LNCaP clone FGC (cell line): Measurements from ENCODE around the gene AGMO.
A peak's percentile ranks its signal among the peaks of the same experiment; 100 is the strongest.

Experiments
- DNase-seq: peaks from one replicate; pipeline ENCODE4 v3.0.0-alpha.2; 2011; ENCODE audit warnings: low read depth
- H3K4me3 ChIP-seq: 2 replicates; pipeline ENCODE4 v1.5.1; 2011; ENCODE audit warnings: mild to moderate bottlenecking, low read depth, low read length, control low read depth
- CTCF ChIP-seq: IDR thresholded peaks from 2 replicates; pipeline ENCODE4 v1.5.1; 2012; ENCODE audit warnings: mild to moderate bottlenecking; ENCODE audit not compliant: control insufficient read depth, insufficient read depth; ENCODE audit errors: extremely low read depth

Gene AGMO

GRCh38 chr7:15582773-15583172, 21.0 kb upstream of the AGMO start:
- DNase-seq = peak; percentile 6
- no peak for TF ChIP-seq CTCF
- H3K4me3 ChIP-seq = no peak overlapping the region

GRCh38 chr7:15581352-15581951, 19.6 kb upstream of the AGMO start:
- no peak for DNase-seq
- H3K4me3 ChIP-seq = no peak overlapping the region

GRCh38 chr7:15580604-15581351, 19.0 kb upstream of the AGMO start:
- no peak for DNase-seq
- H3K4me3 ChIP-seq = no peak overlapping the region
- no peak for TF ChIP-seq CTCF

More at GRCh38 chr7:15581352-15581951, 19.6 kb upstream of the AGMO start:
- TF ChIP-seq CTCF = no peak

- no peak for TF ChIP-seq CTCF
- DNase-seq = no peak
- H3K4me3 ChIP-seq = no peak overlapping the region
These were observed 15.8 kb upstream of the AGMO start for GRCh38 chr7:15577600-15577999.

GRCh38 chr7:15571301-15571878, 9.6 kb upstream of the AGMO start:
- no peak for TF ChIP-seq CTCF
- no peak for DNase-seq
- no peak overlapping the region for H3K4me3 ChIP-seq

DNA sequence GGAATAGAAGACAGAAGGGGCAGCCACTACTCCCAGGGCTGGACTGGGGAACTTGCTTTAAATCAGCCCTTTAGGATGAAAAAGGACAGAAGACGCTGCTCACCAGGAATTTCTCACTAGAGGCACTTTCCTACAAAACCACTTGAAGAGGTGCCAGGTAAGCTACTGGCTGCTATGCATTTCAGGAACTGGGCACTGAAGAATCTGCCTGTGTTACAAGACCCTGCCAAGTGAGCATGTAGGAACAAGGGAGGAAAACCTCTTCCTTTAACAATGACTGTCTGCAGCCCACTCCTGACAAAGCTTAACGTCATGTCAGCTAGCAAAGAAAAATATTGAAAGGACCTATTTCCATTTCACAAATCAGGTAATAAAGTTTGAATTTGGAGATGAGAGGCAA, 5.8 kb upstream of the AGMO start:
- H3K4me3 ChIP-seq = no peak overlapping the region
- DNase-seq = no peak
- no peak for TF ChIP-seq CTCF
